Activated effector memory CD4-positive, alpha-beta T cell treated with anti-CD3 and anti-CD28 coated beads, Interleukin-2, amount 50 U/mL, for 16 hours (primary cell): Measurements from ENCODE around the gene ZFC3H1.
A peak's percentile ranks its signal among the peaks of the same experiment; 100 is the strongest.

Experiments used
- DNase-seq: peaks from one replicate; pipeline ENCODE4 v3.0.0-alpha.2; 2020

The ZFC3H1 gene

DNA sequence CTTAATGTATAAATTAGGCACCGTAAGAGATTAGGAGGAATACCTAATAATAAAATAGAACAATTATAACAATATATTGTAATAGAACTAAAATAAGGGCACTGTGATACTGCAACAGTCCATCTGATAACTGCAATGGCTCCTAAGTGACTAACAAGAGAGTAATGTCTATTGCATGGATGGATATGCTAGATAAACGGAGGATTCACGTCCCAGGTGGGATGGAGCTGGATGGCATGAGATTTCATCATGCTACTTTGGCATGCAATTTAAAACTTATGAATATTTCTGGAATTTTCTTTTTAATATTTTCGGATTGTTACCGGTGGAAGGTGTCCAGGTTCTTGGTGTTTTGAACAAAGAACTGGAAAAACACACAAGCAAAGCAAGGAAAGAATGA is 20.0 kb upstream of the ZFC3H1 start:
- no peak for DNase-seq

DNA sequence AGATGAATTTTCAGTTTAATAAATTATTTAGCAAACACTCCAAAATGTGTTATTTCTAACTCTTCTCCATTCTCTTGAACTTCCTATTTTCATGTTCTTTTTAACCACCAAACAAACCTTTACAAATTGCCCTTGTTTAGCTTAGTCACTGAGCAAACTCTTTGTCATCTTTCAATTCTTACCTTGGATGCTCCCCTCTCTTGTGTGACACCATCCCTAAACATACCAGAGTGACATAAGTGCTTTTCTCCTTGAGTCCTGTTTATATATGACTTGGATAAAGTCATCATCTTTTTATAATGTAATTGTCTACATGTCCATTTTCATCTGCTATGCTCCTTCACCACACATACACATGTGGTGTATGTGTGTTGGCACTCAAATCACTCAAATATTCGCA is 18.8 kb upstream of the ZFC3H1 start:
- DNase-seq, result no peak

DNA sequence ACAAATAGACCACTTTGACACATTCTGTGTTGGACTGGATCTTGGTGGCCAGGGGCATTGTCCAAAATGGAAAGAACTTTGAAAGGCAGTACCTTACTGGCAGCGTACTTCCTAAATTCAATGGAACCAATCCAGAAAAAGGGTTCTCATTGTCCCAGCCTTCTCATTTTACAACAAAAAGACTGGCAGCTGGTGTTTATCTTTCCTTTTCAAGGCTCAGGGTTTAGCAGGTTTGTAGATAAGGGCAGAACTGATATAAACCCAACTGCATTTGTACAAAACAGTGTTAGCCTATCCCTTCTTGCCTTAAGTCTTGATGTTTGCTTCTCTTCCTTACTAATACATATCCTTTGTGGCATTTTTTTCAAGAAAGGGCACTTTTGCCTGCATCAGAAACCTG is 8.2 kb upstream of the ZFC3H1 start:
- DNase-seq, result no peak

DNA sequence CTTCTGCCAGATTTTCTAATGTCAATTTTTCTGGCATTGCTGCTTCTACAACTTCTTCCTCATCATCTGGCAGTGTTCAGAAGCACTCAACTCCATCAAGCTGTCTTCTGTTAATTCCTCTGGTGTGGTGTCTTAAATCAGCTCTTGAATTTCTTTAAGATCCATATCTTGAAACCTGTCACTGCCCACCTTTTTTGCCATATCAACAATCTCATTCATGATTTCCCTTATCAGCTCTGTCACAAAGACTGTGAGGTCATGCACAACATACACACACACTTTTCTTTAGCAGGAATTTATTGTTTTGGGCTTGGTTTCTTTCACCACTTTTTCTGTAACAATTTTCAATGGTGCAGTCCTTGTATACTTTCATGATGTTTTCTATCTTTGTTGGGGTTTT is 7.7 kb upstream of the ZFC3H1 start:
- no peak for DNase-seq

DNA sequence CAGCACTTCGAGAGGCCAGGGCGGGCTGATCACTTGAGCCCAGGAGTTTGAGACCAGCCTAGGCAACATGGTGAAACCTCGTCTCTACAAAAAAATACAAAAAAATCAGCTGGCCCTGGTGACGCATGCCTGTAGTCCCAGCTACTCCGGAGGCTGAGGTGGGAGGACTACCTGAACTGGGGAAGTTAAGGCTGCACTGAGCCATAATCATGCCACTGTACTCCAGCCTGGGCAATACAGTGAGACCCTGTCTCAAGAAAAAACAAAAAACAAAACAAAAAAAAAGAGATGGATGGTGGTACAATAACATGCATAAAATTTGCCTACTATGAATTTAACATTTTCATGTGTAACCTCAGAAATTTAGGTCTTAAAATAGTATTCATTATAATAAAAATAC is 2.6 kb upstream of the ZFC3H1 start:
- no peak for DNase-seq

DNA sequence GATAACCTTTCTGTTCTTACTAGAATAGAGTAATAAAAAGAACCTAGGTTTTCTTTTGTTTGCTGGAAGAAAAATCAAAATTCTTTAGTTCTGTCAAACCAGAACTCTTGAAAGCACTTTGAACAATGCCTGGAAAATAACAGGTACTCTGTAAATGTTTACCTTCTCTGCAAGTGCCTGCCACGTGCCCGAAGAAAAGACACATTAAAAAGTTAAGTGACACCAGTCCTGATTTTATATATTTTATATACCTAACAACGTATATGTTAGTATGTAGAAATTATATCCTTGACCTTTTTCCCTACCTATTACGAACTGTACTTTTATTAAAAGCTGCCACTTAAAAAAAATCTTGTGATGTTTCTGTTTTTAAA is 1.4 kb upstream of the ZFC3H1 start:
- no peak for DNase-seq

DNA sequence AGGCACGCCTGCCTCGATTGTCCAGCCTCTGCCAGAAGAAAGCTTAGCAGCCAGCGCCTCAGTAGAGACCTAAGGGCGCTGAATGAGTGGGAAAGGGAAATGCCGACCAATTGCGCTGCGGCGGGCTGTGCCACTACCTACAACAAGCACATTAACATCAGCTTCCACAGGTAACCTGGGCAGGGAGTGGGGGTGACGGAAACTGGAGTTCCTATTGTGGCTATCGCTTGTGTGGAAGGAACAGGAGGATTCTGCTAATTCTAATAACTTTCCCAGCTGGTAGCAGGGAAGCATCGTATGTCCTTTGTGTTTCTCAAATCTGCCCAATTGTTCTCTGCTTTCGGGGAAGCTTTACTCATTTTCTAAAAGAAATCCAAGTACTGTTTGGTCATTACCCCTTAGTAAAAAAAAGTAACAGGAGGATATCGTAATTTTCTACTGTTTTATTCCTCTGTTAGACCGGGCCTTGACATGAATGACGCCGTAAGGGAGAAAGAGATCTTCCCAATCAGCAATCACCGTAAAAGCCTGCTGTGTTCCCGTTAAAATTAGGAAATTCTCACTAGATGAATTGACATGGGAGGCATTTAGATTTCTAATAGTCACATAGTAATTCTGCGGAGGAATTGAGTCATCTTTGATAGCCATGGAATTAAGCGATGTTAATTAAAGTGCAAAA is 902 bp upstream of the ZFC3H1 start:
- no peak for DNase-seq

DNA sequence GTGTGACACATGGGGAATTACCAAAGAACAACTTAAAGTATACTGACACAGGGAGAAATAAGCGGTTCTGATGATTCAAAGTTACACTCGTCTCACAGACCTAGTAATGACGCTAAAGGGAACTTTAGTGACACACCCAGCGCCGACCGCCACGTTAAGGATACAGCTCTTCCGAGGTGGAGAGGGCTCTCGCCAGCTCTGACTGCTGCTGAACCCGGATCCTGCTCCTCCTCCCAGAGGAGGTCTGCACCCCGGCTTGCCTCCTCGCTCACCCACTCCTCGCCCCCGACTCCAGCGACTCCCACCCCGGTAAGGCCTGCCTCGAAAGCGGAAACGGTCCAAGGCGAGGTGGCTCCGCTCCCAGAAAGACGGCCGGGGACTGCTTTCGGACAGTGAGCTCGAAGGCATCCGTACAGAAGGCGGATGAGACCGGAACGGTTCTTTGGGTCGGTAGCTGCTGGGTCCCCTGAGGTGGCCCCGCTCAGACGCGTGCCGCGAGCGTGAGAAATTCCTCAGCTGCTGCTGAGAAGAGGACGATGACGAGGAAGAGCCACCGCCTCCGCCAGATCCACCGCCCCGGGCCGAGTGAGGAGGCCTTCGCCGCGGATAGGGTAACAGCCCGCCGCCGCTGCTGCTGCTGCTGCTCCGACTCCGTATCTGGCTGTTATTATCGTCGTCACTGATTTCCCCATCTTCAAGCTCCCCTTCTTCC is 643 bp downstream of the ZFC3H1 start:
- peak; percentile 90 for DNase-seq

DNA sequence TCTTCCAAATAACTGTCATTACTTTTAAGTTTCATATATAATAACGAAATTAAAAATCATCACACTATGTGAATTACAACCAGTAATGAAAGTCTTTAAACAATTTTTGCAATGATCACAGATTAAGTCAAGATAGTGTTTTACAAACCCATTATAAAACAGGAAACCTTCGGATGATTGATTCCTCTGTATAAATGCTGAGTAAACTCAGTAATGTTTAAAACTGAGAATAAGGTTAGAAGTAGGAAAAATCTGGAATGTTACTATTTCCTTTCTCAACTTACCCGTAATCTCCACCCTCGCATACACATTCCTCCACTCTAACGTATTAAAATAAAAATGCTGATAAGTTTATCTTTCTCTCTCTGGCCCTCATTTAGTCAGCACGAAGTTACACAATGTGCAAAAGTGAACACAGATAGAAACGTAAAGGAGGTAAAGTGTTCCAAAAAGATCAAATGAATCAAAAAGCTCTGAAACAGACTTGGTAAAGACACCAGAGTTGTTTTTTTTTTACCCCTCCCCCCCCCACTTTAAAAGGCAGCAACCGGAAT is 1.6 kb downstream of the ZFC3H1 start:
- DNase-seq, result no peak

DNA sequence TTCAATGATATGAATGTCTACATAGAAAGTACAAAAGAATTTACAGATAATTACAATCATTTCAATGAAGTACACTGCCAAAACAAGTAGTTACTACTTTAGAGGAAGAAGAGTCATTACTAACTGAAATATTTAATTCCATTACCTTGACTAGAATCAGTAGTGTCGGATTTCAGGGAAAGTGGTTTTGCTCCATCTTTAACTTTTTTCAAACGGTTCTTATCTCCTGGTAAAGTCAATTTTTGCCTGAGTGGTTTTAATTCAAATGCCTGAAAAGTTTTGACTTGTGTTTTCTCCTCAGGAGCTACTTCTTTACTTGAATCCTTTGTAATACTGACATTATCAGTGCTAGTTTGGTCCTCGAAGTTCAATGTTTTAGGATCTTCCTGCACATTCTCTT is 6.9 kb downstream of the ZFC3H1 start:
- DNase-seq, result no peak

DNA sequence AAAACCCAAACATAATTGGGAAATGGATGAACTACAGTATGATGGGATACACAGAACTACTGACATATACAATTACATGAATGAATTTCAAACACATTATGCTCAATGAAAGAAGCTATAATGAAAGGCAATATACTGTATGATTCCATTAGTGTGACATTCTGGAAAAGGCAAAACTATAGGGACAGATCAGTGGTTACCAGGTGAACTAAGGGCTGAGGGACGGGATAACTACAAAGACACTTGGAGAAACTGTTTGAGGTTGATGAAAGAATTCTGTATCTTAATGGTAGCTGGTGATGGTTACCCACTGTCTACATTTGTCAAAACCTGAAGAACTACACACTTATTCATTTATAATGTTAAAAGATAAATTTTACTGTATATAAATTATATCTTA is 7.7 kb downstream of the ZFC3H1 start:
- DNase-seq, result no peak

DNA sequence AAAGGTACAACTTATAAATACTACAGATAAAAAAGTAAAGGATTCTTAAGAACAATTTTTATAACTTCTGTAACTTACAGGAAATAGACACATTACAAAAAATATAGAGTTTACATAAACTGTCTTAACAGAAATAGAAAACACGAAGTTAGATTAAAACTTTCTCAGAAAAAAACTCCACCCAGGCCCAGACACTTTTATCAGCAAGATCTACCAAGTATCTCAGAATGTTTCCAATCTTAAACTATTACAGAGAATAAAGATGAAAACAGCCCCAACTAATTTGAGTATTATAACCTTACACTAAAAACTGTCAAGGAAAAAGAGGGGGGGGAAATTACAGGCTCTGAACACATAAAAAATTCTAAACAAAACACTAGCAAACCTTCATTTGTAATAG is 8.2 kb downstream of the ZFC3H1 start:
- no peak for DNase-seq

DNA sequence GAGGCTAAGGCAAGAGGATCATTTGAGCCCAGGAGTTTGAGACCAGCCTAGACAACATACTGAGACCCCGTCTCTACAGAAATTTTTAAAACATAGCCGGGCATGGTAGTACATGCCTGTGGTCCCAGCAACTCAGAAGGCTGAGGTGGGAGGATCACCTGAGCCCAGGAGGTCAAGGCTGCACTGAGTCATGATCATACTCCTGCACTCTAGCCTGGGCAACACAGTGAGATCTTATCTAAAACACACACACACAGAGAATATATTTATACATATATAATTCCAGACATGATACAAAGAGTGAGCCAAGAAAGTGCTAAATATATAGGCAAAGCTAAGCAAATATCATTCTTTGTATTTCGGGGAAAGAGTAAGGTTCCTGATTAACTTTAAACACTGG is 9.4 kb downstream of the ZFC3H1 start:
- no peak for DNase-seq

DNA sequence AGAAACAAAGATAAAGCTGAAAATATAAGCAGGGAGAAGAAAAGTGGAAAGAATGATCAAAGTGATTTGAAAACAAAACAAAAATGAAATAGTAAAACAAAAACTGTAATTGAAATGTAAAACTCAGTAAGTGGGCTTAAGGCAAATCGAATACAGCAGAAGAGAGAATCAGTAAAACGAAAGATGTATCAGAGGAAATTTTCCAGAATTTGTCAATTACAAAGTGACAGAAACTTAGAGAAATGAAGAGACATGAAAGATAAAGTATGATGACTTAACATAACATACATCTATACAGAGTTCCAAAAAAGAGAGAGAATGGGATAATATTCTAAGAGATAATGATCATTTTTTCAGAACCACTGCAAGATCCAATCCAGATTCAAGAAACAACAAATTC is 10.5 kb downstream of the ZFC3H1 start:
- DNase-seq, result no peak

DNA sequence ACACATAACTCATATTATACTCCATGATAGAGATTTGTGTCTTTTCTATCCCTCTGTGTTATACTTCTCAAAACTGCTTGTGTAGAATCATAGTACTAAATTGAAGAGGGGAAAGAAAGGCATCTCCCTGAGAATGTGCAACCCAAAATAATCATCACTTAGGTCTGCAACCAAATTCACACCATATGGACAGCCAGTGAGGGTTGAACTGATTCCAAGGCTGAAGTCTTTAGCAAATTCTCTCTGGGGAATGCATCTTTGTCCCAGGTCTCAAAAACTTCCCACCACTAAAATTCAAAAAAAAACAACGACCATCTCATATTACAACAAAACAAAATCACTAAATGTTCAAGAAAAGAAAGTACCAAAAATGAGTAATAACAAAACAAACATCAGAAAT is 11.0 kb downstream of the ZFC3H1 start:
- no peak for DNase-seq

DNA sequence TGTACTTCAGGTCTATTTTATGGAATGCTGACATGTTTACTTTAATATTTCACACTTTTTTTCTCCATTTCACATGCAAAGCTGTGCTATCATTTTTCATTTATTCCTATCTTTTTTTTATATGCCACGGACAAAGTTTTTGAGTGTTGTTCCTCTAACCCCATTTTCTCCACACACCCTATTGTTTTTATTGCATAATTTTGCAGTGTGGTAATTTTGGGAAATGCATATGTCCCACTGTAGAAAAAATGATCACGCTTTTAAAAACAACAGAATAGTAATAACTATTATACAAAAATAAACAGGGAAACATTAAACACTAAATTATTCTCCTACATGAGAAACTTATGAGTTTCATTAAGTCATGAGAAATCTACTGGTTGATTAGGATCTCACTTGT is 14.2 kb downstream of the ZFC3H1 start:
- no peak for DNase-seq

DNA sequence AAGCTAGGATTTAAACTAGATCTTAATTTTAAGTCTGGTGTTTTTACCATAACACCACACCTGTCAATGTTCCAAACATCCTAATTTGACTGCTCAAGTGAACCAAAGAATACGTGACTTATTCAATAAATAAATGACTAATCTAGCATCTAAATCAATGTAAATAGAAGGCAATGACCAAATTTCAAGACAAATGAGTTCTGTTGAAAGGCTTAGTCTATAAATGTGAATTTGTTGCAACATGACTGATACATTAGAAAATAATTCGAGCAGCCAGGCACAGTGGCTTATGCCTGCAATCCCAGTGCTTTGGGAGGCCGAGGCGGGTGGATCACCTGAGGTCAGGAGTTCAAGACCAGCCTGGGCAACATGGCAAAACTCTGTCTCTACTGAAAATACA is 15.1 kb downstream of the ZFC3H1 start:
- DNase-seq, result no peak

DNA sequence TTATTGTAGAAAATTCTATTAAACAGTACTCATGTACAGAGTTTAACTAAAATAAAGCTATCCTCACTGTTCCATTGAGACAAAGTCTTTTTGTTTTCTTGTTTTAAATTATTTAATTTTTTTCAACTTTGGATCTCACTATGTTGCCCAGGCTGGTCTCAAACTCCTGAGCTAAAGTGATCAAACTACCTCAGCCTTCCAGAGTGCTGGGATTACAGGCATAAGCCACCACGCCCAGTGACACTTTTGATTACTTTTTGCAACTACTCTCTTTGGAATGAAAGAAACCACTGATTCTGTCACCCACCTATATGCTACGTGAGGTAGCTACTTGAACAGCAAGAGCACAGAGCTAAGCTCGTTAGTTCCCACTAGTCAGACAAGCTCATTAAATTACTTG is 17.1 kb downstream of the ZFC3H1 start:
- DNase-seq, result no peak

DNA sequence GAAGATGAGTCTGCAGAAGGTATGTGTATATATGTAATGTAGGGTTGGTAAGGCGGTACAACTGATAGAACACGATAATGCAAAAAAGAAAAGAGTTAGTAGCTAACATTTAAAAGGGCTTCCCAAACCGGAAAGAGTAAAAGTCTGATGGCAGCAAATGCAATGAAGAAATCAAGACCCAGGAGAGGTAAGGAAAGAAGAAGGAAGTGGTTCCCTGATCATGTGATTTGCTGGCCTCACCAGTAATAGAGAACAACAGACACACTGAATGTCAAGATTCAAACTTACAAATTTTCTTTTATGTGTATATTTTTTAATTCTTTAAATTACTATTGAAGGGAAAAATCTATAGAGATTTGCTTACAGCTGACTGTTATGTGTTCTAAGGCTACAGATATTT is 18.4 kb downstream of the ZFC3H1 start:
- no peak for DNase-seq

DNA sequence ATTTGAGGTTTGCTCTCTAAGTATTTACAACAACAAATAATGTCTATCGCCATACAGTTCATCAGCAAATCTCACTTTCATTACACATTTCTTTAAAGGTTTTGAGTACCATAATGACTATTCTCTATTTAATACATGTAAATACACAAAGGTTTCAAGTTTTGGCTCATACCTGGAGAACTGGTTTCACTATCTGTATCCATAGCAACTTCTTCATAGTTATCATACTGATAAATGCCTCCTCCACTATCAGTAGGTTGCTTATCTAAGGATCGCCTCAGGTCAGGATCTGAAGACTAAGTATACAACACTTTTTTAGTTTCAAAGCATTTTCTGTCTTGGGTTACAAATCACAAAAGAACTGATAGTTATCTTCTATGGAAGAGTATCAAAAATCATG is 21.4 kb downstream of the ZFC3H1 start:
- no peak for DNase-seq

DNA sequence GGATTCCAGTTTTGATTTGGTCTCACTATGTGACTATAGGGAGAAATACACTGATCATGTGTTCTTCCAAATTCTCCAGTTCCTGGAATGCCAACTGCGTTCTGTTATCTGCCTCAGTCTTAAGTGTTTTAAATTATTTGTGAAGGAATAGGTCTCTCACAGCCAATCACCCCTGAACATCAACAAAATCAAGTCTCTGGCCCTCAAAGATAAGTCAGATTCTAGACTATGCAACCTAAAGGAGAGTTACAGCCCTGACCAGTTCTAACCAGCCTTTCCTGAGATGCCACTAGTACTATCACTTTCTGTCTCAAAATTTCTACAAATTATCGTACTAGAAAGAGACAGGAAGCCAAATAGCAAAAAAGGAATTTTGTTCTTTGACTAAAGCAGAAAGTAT is 22.3 kb downstream of the ZFC3H1 start:
- DNase-seq, result no peak

DNA sequence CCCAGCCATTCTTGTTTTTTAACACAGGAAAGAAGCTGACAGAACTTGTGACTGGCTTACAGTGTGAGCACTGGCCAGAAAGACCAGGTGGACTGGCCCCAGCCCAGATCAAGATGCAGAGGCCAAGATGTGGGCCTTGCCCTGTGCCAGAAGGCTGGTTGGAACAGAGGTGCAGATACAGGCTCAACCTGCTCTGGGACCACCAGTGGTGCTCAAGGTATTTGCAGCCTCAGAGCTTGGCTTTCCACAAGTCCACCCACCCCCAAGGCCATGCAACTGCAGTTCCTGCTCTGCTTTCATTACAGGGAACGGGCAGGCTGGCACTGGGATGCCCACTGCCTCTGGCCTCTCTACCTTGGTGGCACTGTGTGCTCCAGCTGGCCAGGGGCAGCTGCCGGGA is 23.3 kb downstream of the ZFC3H1 start:
- no peak for DNase-seq

DNA sequence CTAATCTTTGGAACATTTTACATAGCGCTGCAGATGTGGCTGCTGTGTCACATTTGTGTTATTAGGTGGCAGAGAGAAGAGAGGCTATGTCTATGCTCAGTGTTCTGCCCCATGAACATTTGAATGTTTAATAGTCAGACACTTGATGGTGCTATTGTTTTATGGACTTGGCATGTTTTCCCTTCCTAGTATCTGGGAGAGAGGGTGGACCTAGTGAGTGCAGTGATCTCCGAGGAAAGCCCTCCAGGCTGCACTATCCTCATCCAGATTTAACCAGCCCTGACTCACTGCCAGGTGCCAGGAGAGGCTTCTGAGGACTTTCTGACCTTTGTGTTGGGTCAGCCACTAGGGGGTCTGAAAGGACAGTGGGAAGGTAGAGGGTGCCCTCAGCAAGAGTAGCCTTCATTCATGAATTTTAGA is 24.3 kb downstream of the ZFC3H1 start:
- no peak for DNase-seq

DNA sequence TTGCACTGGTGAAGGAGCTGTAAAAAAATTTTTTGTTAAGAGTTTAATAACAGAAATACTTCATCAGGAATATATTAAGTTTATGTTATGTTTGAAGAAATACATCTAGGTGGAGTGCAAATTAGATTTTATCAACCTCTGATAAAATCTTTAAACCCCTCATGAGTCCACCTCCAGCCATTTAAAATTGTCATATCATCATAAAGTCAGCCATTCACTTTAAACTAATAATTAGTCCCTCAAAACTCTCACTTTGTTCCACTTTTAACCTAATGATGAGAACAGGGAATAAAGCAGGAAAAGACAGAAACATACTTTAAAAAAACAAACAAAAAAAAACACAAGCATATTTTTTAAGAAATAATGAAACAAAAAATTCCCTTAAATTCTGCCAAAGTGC is 25.1 kb downstream of the ZFC3H1 start:
- no peak for DNase-seq

DNA sequence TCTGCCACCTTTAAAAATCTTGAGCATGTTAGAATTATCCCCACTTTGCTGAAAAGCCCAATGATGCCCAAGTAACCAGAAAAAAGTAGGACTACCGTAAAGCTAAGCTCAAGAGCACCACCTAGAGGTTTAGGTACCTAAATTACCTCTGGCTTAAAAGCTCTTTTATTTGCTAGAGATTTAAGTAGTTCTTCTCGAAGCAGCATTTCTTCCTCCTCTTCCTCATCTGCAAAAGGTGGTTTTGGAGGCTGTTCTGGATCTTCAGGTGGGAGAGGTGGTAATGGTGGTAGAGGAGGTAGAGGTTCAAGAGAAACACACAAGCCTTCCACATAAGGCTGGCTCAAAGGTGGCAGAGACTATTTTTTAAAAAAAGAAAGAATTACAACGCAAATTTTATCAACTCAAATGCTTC is 26.9 kb downstream of the ZFC3H1 start:
- DNase-seq, result no peak
